Esophagus mucosa (tissue), 1 donor: Measurements from ENCODE around the gene PSRC1. TPM values are rescaled to one million over a fixed set of nuclear protein-coding genes. Genes with fewer than 3 reads are reported as not detected.
A peak's percentile ranks its signal among the peaks of the same experiment; 100 is the strongest.

Experiments
- ATAC-seq: fragments of 200-7000 bp; cut with Tn5 transposase; one replicate; pipeline ENCODE4 v1.9.1; 2020
- total RNA-seq: library from RNA; stranded (reverse); gene quantifications from one replicate; pipeline ENCODE4 v1.2.4, GENCODE V29; 2023
- donor health status: DM: yes; HTN: yes; CAD: no.

PSRC1 gene
- total RNA-seq, 1 donor from 2014 or later: 10.9 TPM

GRCh38 chr1:109257682-109258421, 25.1 kb downstream of the PSRC1 start:
- peak; percentile 9 for ATAC-seq

DNA sequence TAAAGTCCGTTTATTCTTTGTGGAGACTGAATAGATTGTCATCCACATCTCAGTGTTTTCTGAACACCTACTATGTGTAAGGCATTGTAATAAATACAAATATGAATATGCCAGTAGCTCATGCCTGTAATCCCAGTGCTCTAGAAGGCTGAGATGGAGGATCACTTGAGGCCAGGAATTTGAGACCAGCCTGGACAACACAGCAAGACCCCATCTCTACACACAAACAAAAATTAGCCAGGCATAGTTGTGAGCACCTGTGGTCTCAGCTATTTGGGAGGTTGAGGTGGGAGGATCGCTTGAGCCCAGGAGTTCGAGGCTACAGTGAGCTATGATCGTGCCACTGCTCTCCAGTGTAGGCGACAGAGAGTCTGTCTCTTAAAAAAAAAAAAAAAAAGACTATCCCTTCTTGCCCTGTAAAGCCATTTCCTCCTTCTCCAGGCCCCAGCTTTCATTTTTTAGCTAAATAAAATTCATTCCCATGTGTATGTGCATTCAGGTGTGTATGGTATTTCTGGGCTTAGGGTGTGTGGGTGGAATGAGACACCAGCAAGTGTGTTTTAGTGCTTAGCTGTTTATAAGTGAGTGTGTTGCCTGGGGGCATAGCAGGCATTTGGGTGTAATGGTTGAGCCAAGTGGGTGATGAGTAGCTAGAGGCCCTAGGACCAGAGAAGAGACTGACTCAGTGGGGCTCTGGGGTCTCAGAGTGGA, 25.8 kb downstream of the PSRC1 start:
- ATAC-seq: peak; percentile 30

- no peak for ATAC-seq
These were observed 26.9 kb downstream of the PSRC1 start for GRCh38 chr1:109256085-109256484.

- ATAC-seq: no peak
These were observed 27.3 kb downstream of the PSRC1 start for GRCh38 chr1:109255678-109256077.

DNA sequence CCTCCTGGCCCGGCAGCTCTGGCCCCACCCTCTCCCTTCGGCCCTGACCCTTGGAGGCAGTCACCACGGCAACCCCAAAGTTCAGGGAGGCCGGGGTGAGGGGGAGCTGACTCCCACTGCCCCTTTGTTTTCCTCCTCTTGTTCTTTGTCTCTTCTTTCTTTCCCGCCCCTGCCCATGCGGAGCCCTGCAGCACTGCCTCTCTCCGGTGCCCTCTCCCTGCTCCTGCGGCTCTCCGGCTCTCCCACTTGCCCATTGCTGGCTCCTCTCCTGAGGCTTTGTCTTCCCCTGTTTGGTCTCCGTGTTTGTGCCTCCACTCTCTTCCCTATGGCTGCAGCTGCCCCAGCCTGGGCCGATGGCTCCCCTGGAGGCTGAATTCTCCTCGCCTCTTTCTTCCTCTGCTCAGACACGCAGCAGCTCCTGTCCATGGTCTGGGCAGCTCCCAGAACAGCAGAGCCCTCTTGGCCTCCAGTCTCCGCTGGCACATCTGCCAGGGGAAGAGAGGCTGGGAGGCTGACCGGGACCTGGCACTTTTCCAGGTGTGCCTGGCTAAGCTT, 27.8 kb downstream of the PSRC1 start:
- ATAC-seq: no peak

DNA sequence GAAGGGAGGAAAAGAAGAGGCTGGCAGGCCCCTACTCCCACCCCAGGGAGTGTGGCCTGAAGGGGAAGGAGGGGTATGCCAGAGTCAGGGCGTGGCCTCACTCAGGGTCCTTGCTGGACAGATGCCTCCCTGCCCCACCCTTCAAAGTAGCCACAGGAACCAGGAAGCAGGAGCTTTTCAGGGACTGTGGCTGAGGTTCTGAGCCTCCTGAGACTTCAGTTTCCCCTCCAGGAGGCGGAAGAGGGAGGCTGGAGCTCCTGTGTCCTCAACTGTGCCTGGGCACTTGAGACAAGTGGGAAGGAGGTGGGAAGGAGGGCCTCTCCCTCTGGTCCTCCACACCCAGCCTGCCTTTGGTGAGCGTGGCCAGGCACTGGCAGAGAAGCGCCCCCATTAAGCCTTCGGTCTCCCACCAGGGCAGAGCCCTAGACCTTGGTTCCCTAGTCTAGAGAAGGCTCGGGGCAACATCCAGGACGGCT, 28.3 kb downstream of the PSRC1 start:
- ATAC-seq: no peak

DNA sequence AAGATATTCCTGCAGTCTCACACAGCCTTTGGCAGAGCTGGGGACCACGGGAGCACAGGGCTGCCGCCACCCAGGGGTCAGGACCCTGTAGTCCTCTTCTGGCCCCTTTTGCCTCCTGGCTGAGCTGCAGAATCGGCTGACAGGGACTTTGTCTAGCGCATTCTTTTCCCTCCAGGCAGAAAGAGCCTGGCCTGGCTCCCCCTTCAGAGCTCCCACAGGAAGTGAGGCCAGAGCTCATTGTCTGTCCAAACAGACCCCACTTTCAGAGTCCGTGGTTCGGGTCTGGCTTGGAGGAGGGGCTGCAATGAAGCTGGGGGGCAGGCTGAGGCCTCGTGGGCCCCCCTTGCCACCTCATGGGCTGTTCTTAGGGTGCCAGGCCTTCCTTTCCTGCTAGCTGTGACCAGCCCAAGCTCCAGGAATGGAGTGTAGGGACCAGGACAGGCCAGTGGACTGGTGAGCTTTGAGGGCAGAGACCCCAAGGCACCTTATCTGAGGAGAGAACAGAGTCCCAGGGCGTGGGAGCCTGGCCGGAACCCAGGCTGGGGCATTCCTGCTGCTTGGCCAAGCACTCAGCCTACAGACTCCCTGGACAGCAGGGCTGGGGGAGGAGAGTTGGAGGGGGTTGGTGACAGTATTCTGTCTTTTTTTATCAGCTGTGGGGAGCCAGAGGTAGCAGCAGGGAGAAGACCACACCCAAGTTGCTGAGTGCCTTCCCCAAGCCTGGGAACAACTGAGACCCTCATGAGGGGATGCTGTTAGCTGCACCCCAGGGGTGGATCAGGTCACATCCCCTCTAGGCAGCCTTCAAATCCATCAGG, 28.9 kb downstream of the PSRC1 start:
- ATAC-seq: peak; percentile 2

GRCh38 chr1:109252893-109253802, 29.8 kb downstream of the PSRC1 start:
- peak; percentile 84 for ATAC-seq

GRCh38 chr1:109252167-109252892, 30.6 kb downstream of the PSRC1 start:
- ATAC-seq: no peak

DNA sequence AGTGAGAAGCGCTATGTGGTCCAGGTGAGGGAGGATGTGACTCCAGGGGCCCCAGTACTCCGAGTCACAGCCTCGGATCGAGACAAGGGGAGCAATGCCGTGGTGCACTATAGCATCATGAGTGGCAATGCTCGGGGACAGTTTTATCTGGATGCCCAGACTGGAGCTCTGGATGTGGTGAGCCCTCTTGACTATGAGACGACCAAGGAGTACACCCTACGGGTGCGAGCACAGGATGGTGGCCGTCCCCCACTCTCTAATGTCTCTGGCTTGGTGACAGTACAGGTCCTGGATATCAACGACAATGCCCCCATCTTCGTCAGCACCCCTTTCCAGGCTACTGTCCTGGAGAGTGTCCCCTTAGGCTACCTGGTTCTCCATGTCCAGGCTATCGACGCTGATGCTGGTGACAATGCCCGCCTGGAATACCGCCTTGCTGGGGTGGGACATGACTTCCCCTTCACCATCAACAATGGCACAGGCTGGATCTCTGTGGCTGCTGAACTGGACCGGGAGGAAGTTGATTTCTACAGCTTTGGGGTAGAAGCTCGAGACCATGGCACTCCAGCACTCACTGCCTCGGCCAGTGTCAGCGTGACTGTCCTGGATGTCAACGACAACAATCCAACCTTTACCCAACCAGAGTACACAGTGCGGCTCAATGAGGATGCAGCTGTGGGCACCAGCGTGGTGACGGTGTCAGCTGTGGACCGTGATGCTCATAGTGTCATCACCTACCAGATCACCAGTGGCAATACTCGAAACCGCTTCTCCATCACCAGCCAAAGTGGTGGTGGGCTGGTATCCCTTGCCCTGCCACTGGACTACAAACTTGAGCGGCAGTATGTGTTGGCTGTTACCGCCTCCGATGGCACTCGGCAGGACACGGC, 31.4 kb downstream of the PSRC1 start:
- no peak for ATAC-seq

DNA sequence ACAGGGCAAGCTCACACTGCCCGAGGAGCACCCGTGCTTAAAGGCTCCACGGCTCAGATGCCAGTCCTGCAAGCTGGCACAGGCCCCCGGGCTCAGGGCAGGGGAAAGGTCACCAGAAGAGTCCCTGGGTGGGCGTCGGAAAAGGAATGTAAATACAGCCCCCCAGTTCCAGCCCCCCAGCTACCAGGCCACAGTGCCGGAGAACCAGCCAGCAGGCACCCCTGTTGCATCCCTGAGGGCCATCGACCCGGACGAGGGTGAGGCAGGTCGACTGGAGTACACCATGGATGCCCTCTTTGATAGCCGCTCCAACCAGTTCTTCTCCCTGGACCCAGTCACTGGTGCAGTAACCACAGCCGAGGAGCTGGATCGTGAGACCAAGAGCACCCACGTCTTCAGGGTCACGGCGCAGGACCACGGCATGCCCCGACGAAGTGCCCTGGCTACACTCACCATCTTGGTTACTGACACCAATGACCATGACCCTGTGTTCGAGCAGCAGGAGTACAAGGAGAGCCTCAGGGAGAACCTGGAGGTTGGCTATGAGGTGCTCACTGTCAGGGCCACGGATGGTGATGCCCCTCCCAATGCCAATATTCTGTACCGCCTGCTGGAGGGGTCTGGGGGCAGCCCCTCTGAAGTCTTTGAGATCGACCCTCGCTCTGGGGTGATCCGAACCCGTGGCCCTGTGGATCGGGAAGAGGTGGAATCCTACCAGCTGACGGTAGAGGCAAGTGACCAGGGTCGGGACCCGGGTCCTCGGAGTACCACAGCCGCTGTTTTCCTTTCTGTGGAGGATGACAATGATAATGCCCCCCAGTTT, 32.3 kb downstream of the PSRC1 start:
- no peak for ATAC-seq

DNA sequence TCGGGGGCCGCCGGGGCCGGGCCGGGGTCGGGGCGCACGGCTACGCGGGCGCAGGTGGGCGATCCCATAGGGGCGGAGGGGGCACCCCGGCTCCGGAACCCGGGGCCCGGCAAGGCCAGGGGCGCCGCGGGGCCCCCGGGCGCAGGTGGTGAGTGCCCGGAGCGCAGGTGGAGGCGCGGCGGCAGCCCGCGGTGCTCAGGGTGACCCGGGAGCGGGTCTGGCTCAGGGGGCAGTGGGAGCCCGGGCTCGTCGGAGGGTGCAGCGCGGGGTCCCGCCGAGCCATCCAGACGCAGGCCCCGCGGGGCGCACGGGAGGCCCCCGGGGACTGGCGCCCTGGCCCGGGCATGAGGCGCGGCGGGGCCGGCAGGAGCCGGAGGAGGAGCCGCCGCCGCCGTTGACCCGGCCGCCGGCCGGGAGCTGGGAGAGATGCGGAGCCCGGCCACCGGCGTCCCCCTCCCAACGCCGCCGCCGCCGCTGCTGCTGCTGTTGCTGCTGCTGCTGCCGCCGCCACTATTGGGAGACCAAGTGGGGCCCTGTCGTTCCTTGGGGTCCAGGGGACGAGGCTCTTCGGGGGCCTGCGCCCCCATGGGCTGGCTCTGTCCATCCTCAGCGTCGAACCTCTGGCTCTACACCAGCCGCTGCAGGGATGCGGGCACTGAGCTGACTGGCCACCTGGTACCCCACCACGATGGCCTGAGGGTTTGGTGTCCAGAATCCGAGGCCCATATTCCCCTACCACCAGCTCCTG, 33.1 kb downstream of the PSRC1 start:
- no peak for ATAC-seq

DNA sequence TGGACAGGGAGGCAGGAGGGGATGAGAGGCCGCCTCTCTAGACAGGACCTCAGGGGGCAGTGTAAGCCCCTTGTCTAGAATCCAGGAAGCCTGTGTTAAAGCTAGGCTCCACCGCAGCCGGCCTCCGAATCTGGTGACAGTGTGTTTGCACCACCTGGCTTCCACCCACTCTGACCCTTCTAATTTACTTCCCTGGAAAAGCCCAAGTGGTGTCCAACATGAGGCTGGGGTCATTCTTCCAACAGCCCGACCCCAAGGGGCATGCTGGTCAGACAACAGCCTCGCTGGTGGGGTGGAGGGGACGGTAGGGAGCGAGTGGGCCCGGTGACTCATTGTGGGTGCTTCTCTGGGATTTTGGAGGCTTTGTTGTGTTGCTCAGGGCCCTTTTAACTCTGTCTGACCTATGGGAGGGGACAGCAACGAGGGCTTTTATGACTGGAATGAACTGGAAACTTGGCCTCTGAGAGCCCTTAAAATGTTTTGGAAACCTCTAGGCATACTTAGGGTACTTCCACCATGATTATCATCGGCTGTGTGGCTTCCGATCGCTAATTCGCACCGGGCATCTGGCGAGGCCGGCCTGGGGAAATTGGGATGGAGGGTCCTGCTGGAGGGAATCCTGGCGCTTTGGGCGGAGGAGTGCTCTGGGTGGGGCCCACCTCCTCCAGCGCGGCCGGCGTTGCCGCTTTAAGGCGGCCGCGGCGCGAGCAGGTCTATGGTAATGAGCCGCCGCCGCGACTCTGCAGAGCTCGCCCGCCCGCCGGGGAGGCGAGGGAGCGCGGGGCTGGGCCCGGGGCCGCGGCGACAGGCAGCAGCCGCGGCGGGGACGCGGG, 33.9 kb downstream of the PSRC1 start, which contains the start of gene CELSR2:
TSS of gene CELSR2 (plus strand) at position 743 of the 833 bp plus-strand sequence. CDS start 541 bp downstream, outside the sequence.
- ATAC-seq: peak; percentile 55

DNA sequence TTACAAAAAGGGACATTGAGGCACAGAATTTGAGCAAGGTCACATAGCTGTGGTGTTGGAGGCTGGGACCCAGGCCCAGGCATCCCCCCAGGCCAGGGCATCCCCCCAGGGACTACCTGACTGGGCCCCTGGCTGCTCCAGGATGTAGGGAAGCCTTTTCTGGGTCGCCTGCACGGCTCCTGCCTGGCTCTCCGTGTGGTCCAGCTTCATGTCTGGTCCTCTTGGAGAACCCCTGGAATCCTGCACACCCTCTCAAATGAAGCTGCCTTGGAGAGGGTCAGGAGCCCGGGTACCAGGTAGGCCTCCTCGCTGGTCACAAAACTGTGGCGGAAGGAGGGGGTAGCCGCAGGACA, 34.5 kb downstream of the PSRC1 start:
- ATAC-seq: no peak

GRCh38 chr1:109247401-109248365, 35.3 kb downstream of the PSRC1 start:
- ATAC-seq: no peak

GRCh38 chr1:109246141-109246551, 36.8 kb downstream of the PSRC1 start:
- no peak for ATAC-seq
